G401.6 (cell line): ENCODE results near the gene PISD.
"Not testable (repeated sequence)": the region's sequence is repeated elsewhere in the genome, so short reads cannot be mapped to it uniquely, and the experiment has no call there.

Experiments
- FAIRE-seq: peaks from 2 replicates; lab custom pipeline; 2012; peaks lifted over from hg19 to GRCh38; lab: Jason Lieb, UNC

The PISD gene

DNA sequence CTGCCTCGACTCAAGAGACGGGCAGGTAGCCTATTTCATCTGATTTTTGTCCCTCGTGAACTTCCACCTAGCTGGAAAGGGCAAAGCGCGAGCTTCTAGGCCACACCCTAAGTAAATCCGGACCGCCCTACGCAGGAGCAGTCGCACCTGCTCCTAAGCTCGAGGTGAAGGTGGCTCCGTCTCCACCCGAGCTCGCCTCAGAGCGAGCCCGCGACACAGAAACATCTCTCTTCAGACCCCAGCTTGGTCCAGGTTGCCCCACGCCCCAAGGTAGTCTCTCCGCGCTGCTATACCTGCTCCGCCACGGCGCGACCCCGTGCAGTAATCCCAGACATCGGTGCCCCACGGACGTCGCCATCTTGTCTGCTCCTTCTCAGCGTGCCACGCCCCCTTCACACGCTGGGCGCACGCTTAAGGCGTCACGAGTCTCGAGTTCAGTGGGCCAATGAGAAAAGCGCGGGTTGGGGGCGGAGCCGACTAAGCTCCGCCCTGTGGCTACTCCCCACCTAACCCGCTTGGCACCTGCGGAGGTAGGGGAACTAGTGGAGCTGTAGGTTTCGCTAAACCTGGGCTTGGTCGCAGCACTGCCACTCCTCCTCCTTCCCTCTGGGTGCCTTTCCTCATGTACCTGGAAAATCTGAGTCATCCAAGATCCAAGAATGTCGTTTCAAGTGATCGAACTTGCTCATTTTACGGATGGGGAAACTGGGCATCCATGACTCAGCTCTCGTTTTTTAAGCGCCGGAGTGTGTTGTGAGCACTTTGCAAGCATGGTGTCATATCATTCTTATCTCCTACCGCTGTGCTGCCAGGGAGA, at the start of gene PISD:
TSS of gene PISD (minus strand) at position 365 of the 817 bp plus-strand sequence. CDS start at position 358, 7 bp downstream.
- peak; percentile 95 for FAIRE-seq

DNA sequence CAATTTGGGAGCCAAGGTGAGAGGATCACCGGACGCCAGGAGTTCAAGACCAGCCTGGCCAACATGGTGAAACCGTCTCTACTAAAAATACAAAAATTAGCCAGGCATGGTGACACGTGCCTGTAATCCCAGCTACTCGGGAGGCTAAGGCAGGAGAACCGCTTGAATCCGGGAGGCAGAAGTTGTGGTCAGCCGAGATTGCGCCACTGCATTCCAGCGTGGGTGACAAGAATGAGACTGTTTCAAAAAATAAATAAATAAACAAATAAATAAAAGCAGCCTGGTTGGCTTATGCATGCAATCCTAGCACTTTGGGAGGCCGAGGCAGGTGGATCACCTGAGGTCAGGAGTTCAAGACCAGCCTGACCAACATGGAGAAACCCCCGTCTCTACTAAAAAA, 49.2 kb upstream of the PISD start:
- not testable (repeated sequence) for FAIRE-seq

DNA sequence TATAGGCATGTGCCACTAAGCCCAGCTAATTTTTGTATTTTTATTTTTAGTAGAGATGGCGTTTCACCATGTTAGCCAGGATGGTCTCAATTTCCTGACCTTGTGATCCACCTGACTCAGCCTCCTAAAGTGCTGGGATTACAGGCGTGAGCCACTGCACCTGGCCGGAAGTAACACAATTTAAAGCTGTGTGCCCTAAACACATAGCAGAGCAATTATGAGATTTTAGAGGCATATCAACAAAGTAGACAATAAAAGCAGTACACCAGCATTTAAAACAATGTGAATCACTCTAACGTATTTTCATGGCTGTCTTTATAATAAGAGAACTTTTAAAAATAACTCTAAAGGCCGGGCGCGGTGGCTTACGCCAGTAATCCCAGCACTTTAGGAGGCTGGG, 45.5 kb upstream of the PISD start:
- no peak for FAIRE-seq

DNA sequence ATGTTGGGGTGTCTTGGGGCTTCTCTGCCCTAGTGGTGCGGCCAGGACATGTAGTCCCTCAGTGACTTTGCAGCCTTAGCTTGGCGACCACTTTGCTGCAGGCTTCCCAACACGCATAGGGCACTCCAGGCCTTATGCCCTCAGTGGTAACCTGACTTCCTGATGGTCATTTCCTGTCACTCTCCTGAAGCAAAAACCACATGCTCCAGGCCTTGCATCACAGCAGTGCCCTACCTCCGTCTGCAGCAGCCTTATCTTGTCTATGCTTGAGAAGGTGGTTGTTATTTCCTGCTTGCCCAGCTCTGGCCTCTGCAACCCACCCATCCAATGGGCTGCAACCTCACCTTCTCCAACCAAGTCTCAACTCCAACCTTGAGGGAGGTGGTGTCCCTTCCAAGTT, 33.4 kb upstream of the PISD start:
- FAIRE-seq: no peak

DNA sequence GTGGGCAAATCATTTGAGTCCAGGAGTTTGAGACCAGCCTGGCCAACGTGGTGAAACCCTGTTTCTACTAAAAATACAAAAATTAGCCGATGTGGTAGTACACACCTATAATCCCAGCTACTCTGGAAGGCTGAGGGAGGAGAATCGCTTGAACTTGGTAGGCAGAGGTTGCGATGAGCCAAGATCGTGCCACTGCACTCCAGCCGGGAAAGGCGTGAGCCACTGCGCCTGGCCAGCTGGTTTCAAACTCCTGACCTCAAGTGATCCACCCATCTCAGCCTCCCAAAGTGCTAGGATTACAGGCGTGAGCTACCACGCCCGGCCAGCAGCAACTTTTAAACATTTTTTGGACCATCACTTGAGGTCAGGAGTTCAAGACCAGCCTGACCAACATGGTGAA, 32.0 kb upstream of the PISD start:
- not testable (repeated sequence) for FAIRE-seq

DNA sequence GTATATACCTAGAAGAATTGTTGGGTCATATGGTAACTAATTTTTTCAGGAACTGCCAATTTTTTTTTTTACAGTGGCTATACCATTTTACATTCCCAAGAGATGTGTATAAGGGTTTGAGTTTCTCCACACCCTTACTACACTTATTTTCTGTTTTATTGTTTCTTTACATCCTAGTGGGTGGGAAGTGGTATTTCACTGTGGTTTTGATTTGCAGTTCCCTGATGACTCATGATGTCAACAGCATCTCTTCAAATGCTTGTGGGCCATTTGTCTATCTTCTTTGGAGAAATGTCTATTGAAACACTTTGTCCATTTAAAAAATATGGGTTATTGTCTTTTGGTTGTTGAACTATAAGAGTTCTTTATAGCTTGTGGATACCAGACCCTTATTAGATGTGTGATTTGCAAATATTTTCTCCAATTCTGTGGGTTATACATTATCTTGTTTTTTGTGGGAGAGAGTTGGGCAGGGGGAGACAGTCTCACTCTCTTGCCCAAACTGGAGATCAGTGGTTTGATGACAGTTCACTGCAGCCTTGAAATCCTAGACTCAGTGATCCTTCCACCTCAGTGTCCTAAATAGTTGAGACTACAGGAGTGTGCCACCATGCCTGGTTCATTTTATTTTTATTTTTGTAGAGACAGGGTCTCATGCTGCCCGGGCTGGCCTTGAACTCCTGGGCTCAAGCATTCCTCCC, 30.3 kb upstream of the PISD start:
- FAIRE-seq: no peak

- FAIRE-seq: no peak
These were observed 29.4 kb upstream of the PISD start for GRCh38 chr22:31691408-31691807.

- no peak for FAIRE-seq
These were observed 21.4 kb upstream of the PISD start for GRCh38 chr22:31683181-31684105.

DNA sequence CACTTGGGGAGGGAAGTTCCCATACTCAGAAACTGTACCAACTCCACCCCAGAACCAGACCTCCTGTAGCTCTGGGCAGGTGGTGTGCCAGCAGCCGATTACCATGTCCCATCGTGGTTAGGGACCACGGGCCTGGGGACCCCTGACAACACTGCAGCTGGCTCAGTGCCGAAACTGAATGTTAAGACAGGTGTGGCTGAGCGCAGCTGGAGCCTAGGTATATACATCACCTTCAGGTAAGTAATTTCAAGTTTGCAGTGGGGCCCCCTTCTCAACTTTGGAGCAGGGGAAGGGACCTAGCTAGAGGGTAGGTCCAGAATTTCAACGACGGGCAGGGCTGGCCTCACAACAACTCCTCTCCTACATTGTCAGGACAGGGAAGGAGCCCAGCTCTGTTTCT, 20.7 kb upstream of the PISD start:
- FAIRE-seq: no peak

- FAIRE-seq: no peak
These were observed 19.6 kb upstream of the PISD start for GRCh38 chr22:31681349-31682345.

DNA sequence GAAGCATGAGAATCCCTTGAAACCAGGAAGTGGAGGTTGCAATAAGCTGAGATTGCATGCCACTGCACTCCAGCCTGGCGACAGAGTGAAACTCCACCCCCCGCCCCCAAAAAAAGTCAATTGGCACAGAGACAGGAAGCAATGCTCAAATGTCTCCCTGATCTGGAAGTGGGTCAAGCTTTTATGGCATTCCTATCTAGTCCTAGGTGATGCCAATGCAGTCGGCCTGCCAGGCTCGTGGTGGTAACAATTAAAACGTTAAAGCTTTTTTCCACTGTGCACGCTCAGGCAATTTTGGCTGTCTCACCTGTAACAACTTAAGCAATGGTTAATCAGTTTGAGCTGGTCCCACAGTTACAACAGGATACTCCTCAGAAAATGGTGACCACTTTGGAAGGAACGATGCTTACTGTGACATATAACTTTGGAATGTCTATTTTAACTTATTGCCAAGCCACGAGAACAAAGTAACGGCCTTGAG, 18.9 kb upstream of the PISD start:
- FAIRE-seq: no peak

DNA sequence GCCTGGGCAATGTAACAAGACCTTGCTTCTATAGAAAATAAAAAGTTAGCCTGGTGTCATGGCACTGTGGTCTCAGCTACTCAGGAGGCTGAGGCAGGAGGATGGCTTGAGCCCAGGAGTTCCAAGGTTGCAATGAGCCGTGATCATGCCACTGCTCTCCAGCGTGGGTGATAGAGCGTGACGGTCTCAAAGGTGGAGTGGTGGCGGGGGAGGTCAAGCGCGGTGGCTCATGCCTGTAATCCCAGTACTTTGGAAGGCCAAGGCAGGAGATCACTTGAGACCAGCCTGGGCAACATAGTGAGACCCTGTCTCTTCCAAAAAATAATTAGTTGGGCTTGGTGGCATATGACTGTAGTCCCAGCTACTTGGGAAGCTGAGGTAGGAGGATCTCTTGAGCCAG, 16.7 kb upstream of the PISD start:
- FAIRE-seq: no peak

- no peak for FAIRE-seq
These were observed 14.7 kb upstream of the PISD start for GRCh38 chr22:31676700-31677099.

DNA sequence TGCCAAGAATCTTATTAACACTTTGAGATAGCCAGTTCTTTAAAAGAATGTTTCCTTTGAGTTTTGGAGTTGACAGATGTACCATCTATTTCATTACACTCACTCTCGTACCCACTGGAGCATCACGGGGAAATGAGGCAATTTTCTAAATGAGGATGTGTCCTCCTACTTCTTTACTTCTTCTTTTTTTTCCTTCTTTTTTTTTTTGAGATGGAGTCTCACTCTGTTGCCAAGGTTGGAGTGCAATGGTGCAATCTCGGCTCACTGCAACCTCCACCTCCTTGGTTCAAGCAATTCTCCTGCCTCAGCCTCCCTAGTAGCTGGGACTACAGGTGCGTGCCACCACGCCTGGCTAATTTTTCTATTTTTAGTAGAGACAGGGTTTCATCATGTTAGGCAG, 12.2 kb upstream of the PISD start:
- FAIRE-seq: not testable (repeated sequence)

DNA sequence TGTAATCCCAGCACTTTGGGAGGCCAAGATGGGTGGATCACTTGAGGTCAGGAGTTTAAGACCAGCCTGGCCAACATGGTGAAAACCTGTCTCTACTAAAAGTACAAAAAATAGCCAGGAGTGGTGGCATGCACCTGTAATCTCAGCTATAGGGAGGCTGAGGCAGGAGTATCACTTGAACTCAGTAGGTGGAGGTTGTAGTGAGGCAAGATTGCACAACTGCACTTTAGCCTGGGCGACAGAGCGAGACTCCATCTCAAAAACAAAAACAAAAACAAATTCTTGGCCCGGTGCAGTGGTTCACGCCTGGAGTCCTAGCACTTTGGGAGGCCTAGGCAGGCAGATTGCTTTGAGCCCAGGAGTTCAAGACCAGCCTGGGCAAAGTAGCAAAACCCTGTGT, 6.8 kb upstream of the PISD start:
- not testable (repeated sequence) for FAIRE-seq

DNA sequence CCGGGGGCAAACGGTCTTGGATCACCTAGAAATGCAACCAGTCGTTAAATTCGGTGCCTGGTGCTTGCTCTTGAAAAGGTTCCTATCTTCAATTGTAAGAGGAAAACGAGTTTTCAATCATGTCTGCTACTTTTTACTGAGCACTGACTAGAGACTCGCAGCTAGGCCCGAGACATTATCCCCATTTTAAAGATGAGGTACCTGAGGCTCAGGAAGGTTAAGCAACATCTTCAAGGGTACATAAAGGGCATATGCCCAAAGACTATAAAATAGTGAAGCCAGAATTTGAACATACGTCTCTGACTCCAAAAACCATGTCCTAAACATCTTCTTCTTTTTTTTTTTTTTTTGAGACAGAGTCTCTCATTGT, 638 bp upstream of the PISD start:
- FAIRE-seq: no peak

GRCh38 chr22:31660860-31661341, 1.1 kb downstream of the PISD start:
- FAIRE-seq: peak; percentile 59

GRCh38 chr22:31659246-31659645, 2.8 kb downstream of the PISD start:
- no peak for FAIRE-seq

GRCh38 chr22:31654408-31654807, 7.6 kb downstream of the PISD start:
- no peak for FAIRE-seq

DNA sequence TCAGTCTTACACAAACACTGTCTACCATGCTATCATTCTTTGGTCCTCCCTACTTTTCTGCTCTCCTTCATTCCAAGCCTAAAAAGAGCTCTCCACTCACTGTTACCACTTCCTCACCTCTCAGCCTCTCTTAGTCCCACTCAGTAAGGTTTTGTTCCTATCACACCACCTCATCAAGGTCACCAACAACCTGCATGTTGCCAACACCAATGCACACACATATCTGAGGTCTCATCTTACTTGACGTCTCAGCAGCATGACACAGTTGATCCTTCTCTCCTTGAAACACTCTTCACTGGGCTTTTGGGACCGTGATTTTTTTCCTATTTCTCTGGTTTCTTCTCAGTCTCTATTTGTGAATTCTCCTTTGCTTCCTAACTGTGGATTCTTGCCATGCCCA, 8.1 kb downstream of the PISD start:
- no peak for FAIRE-seq
